ENCODE data around the gene PHLPP1.

- TF ChIP-seq CTCF (conservative IDR thresholded peaks at IDR 0.05; ENCODE audit: low read length) (no peak), EZH2phosphoT487 (IDR thresholded peaks at IDR 0.05; ENCODE audit: borderline replicate concordance, low read depth, low read length) (no peak)
These were observed 221.7 kb downstream of the PHLPP1 start for GRCh38 chr18:62937065-62937464.

Data from OCI-LY7 (cell line).